Thymus (tissue), 2 donors: ENCODE results near the gene EIF1. TPM values are rescaled to one million over a fixed set of nuclear protein-coding genes. Genes with fewer than 3 reads are reported as not detected.

ENCODE experiments used
- polyA plus RNA-seq: library from polyadenylated mRNA; stranded (reverse); fragments of 200-250 nt; gene quantifications from one replicate; pipeline ENCODE4 v1.2.3, GENCODE V29; 2013
- total RNA-seq: library from RNA; stranded (reverse); fragments of 120-200 nt; gene quantifications from one replicate; pipeline ENCODE4 v1.2.4, GENCODE V29; 2013
- donor health status: healthy.

The EIF1 gene
- total and polyA plus RNA-seq, 2 donors = 145 to 1,051 TPM

Other genes starting within 250 kb of the EIF1 start
- gene KRT38, start 247.9 kb upstream of the EIF1 start, total RNA-seq = 0.38 TPM
- gene KRT38, start 247.9 kb upstream of the EIF1 start, polyA plus RNA-seq = 7.9 TPM
- 2.5 TPM for gene KRT32, start 221.5 kb upstream of the EIF1 start, total RNA-seq
- gene KRT32, start 221.5 kb upstream of the EIF1 start, polyA plus RNA-seq = 2.2 TPM
- gene KRT35, start 207.7 kb upstream of the EIF1 start, total RNA-seq = 0.05 TPM
- 0.21 TPM for gene KRT35, start 207.7 kb upstream of the EIF1 start, polyA plus RNA-seq
- gene KRT36, start 199.0 kb upstream of the EIF1 start, total RNA-seq = 1.2 TPM
- gene KRT36, start 199.0 kb upstream of the EIF1 start, polyA plus RNA-seq = 3.5 TPM
- 81.7 TPM for gene KRT13, start 183.3 kb upstream of the EIF1 start, total RNA-seq
- gene KRT13, start 183.3 kb upstream of the EIF1 start, polyA plus RNA-seq = 75.9 TPM
- 191 TPM for gene KRT15, start 170.0 kb upstream of the EIF1 start, total RNA-seq
- 831 TPM for gene KRT15, start 170.0 kb upstream of the EIF1 start, polyA plus RNA-seq
- 296 TPM for gene KRT19, start 160.6 kb upstream of the EIF1 start, total RNA-seq
- gene KRT19, start 160.6 kb upstream of the EIF1 start, polyA plus RNA-seq = 758 TPM
- 1.7 TPM for gene KRT9, start 116.8 kb upstream of the EIF1 start, total RNA-seq
- gene KRT9, start 116.8 kb upstream of the EIF1 start, polyA plus RNA-seq = 60.7 TPM
- 20.7 TPM for gene KRT14, start 102.0 kb upstream of the EIF1 start, total RNA-seq
- gene KRT14, start 102.0 kb upstream of the EIF1 start, polyA plus RNA-seq = 210 TPM
- 7.5 TPM for gene KRT16, start 76.1 kb upstream of the EIF1 start, total RNA-seq
- 262 TPM for gene KRT16, start 76.1 kb upstream of the EIF1 start, polyA plus RNA-seq
- 195 TPM for gene KRT17, start 64.3 kb upstream of the EIF1 start, total RNA-seq
- 2,044 TPM for gene KRT17, start 64.3 kb upstream of the EIF1 start, polyA plus RNA-seq
- 5.0 TPM for gene GAST, start 23.4 kb downstream of the EIF1 start, total RNA-seq
- 77.6 TPM for gene GAST, start 23.4 kb downstream of the EIF1 start, polyA plus RNA-seq
- 0.33 TPM for gene HAP1, start 45.8 kb downstream of the EIF1 start, total RNA-seq
- 4.0 TPM for gene HAP1, start 45.8 kb downstream of the EIF1 start, polyA plus RNA-seq
- gene JUP, start 97.8 kb downstream of the EIF1 start, total RNA-seq = 27.0 TPM
- gene JUP, start 97.8 kb downstream of the EIF1 start, polyA plus RNA-seq = 87.6 TPM
- gene P3H4, start 123.1 kb downstream of the EIF1 start, total RNA-seq = 4.1 TPM
- gene P3H4, start 123.1 kb downstream of the EIF1 start, polyA plus RNA-seq = 4.8 TPM
- 9.1 TPM for gene FKBP10, start 124.1 kb downstream of the EIF1 start, total RNA-seq
- 9.6 TPM for gene FKBP10, start 124.1 kb downstream of the EIF1 start, polyA plus RNA-seq
- gene NT5C3B, start 147.3 kb downstream of the EIF1 start, total RNA-seq = 29.9 TPM
- gene NT5C3B, start 147.3 kb downstream of the EIF1 start, polyA plus RNA-seq = 57.3 TPM
- not detected for gene KLHL10, start 148.9 kb downstream of the EIF1 start, total RNA-seq
- 0.14 TPM for gene KLHL10, start 148.9 kb downstream of the EIF1 start, polyA plus RNA-seq
- gene KLHL11, start 176.5 kb downstream of the EIF1 start, total RNA-seq = 11.4 TPM
- gene KLHL11, start 176.5 kb downstream of the EIF1 start, polyA plus RNA-seq = 0.98 TPM
- gene ACLY, start 230.1 kb downstream of the EIF1 start, total RNA-seq = 42.7 TPM
- 26.6 TPM for gene ACLY, start 230.1 kb downstream of the EIF1 start, polyA plus RNA-seq
- 0.61 TPM for gene ODAD4, start 241.7 kb downstream of the EIF1 start, total RNA-seq
- gene ODAD4, start 241.7 kb downstream of the EIF1 start, polyA plus RNA-seq = 1.4 TPM